GM21423 (cell line): ENCODE results near the gene STAC.
"Not testable (repeated sequence)": the region's sequence is repeated elsewhere in the genome, so short reads cannot be mapped to it uniquely, and the experiment has no call there.

Experiments
- ATAC-seq: cut with Tn5 transposase; IDR thresholded peaks from one replicate; pipeline ENCODE4 v1.9.1; 2021; ENCODE audit warnings: mild to moderate bottlenecking, moderate library complexity; ENCODE audit not compliant: unreplicated experiment

Gene STAC

GRCh38 chr3:36411587-36411986 lies 31.3 kb downstream of the STAC start:
- ATAC-seq = no peak

GRCh38 chr3:36416599-36416998 lies 36.3 kb downstream of the STAC start:
- ATAC-seq = no peak

- no peak for ATAC-seq
Observed at GRCh38 chr3:36417237-36417636, 36.9 kb downstream of the STAC start.

- ATAC-seq = no peak
Observed at GRCh38 chr3:36418296-36418695, 38.0 kb downstream of the STAC start.

- ATAC-seq = no peak
Observed at GRCh38 chr3:36428445-36428844, 48.1 kb downstream of the STAC start.

GRCh38 chr3:36429986-36430485 lies 49.7 kb downstream of the STAC start:
- ATAC-seq = no peak

- ATAC-seq = no peak
Observed at GRCh38 chr3:36433511-36433910, 53.2 kb downstream of the STAC start.

- no peak for ATAC-seq
Observed at GRCh38 chr3:36434687-36435426, 54.6 kb downstream of the STAC start.

GRCh38 chr3:36443028-36443686 lies 62.9 kb downstream of the STAC start:
- no peak for ATAC-seq

GRCh38 chr3:36444909-36445308 lies 64.6 kb downstream of the STAC start:
- no peak for ATAC-seq

- ATAC-seq = no peak
Observed at GRCh38 chr3:36446276-36446675, 66.0 kb downstream of the STAC start.

- no peak for ATAC-seq
Observed at GRCh38 chr3:36447061-36447460, 66.8 kb downstream of the STAC start.

GRCh38 chr3:36451816-36452215 lies 71.5 kb downstream of the STAC start:
- no peak for ATAC-seq

- ATAC-seq = not testable (repeated sequence)
Observed at GRCh38 chr3:36453213-36453612, 72.9 kb downstream of the STAC start.

GRCh38 chr3:36453896-36454295 lies 73.6 kb downstream of the STAC start:
- not testable (repeated sequence) for ATAC-seq

GRCh38 chr3:36455406-36455805 lies 75.1 kb downstream of the STAC start:
- no peak for ATAC-seq

GRCh38 chr3:36456784-36457183 lies 76.5 kb downstream of the STAC start:
- no peak for ATAC-seq

GRCh38 chr3:36457667-36458066 lies 77.4 kb downstream of the STAC start:
- no peak for ATAC-seq

GRCh38 chr3:36459177-36459576 lies 78.9 kb downstream of the STAC start:
- no peak for ATAC-seq

- ATAC-seq = no peak
Observed at GRCh38 chr3:36461597-36461996, 81.3 kb downstream of the STAC start.

GRCh38 chr3:36472045-36472444 lies 91.7 kb downstream of the STAC start:
- ATAC-seq = not testable (repeated sequence)

GRCh38 chr3:36475558-36475957 lies 95.3 kb downstream of the STAC start:
- no peak for ATAC-seq
